ENCODE measurements around the gene OBSCN. TPM values are rescaled to one million over a fixed set of nuclear protein-coding genes. Genes with fewer than 3 reads are reported as not detected.

The OBSCN gene
- total and polyA plus RNA-seq, 2 of the 13 experiments (the other 11 are each of a cell fraction or from before 2014, with no cell fraction given), result 0.20 TPM

GRCh38 chr1:228410015-228410414, 202.2 kb downstream of the OBSCN start (continued):
- no peak for TF ChIP-seq ZBTB34 (CRISPR knock-in tag; IDR thresholded peaks at IDR 0.05)
- TF ChIP-seq CSRNP1 (CRISPR knock-in tag; IDR thresholded peaks at IDR 0.05), result no peak
- no peak; the same call in 1 of the 2 replicates for TF ChIP-seq RXRA (CRISPR knock-in tag; IDR thresholded peaks at IDR 0.05)
- no peak for TF ChIP-seq ZNF761 (CRISPR knock-in tag; conservative IDR thresholded peaks at IDR 0.05)
- TF ChIP-seq ARNTL (CRISPR knock-in tag; IDR thresholded peaks at IDR 0.05), result no peak
- TF ChIP-seq MZF1 (CRISPR knock-in tag; IDR thresholded peaks at IDR 0.05; ENCODE audit: borderline replicate concordance), result no peak
- TF ChIP-seq CEBPB (IDR thresholded peaks at IDR 0.05; ENCODE audit: borderline replicate concordance, low read depth, low read length), result peak; percentile 85
- no peak for TF ChIP-seq ZNF75D (CRISPR knock-in tag; IDR thresholded peaks at IDR 0.05; ENCODE audit: borderline replicate concordance)
- TF ChIP-seq CBFB (CRISPR knock-in tag; IDR thresholded peaks at IDR 0.05), result no peak
- TF ChIP-seq HNF4A (CRISPR knock-in tag; IDR thresholded peaks at IDR 0.05), result 0 out of 2 replicates have a peak, but pooled peaks have one; percentile 18
- TF ChIP-seq ARNT2 (CRISPR knock-in tag; IDR thresholded peaks at IDR 0.05; ENCODE audit: low read depth), result no peak
- TF ChIP-seq GFI1 (CRISPR knock-in tag; IDR thresholded peaks at IDR 0.05; ENCODE audit: borderline replicate concordance), result no peak
- no peak for TF ChIP-seq ZNF841 (CRISPR knock-in tag; IDR thresholded peaks at IDR 0.05; ENCODE audit: borderline replicate concordance)
- TF ChIP-seq ZNF234 (CRISPR knock-in tag; conservative IDR thresholded peaks at IDR 0.05), result no peak
- TF ChIP-seq BCL6 (CRISPR knock-in tag; IDR thresholded peaks at IDR 0.05), result peak; percentile 36; the same call in 1 of the 2 replicates
- no peak for TF ChIP-seq DR1 (CRISPR knock-in tag; IDR thresholded peaks at IDR 0.05)
- TF ChIP-seq ZNF562 (CRISPR knock-in tag; IDR thresholded peaks at IDR 0.05; ENCODE audit: borderline replicate concordance), result no peak
- TF ChIP-seq HNRNPL (IDR thresholded peaks at IDR 0.05; ENCODE audit: low read depth, low read length), result no peak
- no peak for TF ChIP-seq XRCC5 (optimal IDR thresholded peaks at IDR 0.05; ENCODE audit: low read length)
- no peak for TF ChIP-seq FOXO4 (CRISPR knock-in tag; conservative IDR thresholded peaks at IDR 0.05)
- TF ChIP-seq ZNF484 (CRISPR knock-in tag; IDR thresholded peaks at IDR 0.05; ENCODE audit: borderline replicate concordance, low read depth), result no peak
- TF ChIP-seq BHLHE40 (IDR thresholded peaks at IDR 0.05; ENCODE audit: low read length), result no peak
- no peak for TF ChIP-seq NFE2L2 (IDR thresholded peaks at IDR 0.05; ENCODE audit: low read length)
- no peak for TF ChIP-seq ZNF512 (CRISPR knock-in tag; IDR thresholded peaks at IDR 0.05)
- no peak for TF ChIP-seq ZNF503 (CRISPR knock-in tag; IDR thresholded peaks at IDR 0.05)
